Activated CD4-positive, CD25-positive, alpha-beta regulatory T cell treated with anti-CD3 and anti-CD28 coated beads, Interleukin-2, amount 50 U/mL, for 72 hours (primary cell): ENCODE data around the gene CNGA3.
"Not testable (repeated sequence)": the region's sequence is repeated elsewhere in the genome, so short reads cannot be mapped to it uniquely, and the experiment has no call there.

Experiments used
- DNase-seq: peaks from one replicate; pipeline ENCODE4 v3.0.0; 2021

CNGA3 gene

DNA sequence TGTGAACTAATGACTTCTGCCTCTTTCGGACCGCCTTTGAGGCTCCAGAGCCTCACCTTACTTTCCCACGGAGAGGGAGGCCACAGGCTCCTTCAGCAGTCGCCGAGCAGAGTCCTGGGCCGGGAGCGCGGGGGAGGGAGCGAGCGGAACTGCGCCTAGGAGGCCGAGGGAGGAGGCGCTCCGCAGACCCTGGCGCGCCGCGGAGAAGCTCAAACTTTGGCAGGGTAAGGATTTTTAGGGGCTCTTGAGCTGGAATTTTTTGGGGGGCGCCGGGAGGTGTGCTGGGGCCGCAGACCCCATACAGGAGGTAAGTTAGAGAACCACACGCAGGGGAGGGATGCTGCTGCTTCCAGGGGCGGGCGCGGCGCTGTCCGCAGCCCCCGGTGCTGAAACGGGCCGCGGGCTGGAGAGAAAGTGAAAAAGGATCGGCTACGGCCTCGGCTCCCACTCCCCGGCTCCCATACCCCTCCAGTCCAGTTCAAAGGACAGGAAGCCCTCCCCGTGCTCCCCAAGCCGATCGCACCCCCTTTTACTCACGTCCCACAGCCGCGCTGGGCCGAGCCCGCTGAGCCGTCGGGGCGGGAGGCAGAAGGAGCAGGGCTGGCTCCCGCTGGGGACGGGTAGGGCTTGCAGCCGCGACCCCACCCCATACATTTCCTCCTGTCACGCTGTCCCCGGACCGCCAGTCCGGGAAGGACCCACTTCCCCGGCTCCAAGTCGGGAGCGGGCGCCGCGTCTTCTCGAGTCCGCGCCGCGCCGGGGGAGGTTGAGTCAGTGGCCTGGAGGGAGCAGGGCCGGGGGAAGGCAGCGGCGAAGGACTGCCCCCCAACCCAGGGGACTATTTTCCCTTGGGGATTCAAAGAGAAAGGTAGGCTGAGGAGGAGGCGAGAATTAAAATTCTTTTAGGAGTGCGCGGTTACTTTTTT is at the start of gene CNGA3:
Gene CNGA3, plus strand, starts transcription at position 146 of the 926 bp plus-strand sequence. CDS start 23,520 bp downstream, outside the sequence.
- no peak for DNase-seq

DNA sequence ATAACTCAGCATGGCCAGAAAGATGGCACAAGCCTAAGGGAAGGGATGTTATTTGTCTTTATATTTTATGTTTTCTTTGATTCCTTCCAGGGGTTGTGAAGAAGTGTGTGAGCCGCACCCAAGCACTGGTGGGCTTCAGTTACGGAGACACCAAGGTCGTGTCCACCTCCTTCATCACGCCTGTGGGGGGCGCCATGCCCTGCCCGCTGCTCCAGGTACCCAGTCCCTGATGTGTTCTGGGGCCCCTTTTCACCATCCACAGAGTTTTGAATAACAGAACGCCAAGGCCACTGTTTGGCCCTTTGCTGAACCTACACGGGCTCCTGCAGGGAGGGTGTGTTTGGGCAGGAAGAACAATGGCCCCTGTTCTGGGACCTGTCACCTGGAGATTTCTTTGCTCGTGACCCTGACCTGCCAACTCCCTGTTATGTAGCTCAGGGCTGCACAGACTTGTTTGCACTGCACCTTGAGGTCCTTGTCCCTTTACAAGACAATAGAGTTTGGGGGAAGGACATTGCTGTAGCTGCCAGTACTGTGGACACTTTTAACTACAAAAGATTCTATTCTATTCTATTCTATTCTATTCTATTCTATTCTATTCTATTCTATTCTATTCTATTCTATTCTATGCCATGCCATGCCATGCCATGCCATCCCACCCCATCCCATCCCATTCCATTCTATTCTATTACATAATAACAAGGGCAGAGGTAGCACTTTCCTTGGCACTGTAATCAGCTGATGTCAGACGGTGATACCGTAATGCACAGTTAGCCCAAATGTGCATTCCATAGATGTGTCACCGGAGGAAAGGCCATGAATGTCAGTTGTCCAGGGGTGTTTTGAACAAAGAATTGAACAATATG is 48.2 kb upstream of the CNGA3 start:
- no peak for DNase-seq

DNA sequence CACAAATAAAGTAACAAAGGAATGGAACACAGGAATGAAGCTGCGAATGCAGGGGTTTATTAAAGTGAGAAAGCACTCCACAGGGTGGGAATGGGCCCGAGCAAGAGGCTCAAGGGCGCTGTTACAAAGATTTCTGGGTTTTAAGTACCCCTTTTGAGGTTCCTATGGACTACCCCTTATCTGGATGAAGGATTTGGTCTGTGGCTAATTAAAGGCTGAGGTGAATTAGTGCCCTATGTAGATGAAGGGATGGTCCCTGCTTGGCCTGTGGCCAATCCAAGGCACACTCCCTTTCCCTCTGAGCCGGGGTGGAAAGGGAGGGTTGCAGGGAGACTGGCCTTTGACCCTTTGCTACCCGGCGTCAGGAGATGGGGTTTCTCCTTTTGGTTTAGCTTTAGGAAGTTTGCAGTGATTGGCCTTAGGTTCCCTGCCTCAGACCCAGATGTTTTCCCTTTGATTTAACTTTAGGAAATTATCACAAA is 47.5 kb upstream of the CNGA3 start:
- no peak for DNase-seq

DNA sequence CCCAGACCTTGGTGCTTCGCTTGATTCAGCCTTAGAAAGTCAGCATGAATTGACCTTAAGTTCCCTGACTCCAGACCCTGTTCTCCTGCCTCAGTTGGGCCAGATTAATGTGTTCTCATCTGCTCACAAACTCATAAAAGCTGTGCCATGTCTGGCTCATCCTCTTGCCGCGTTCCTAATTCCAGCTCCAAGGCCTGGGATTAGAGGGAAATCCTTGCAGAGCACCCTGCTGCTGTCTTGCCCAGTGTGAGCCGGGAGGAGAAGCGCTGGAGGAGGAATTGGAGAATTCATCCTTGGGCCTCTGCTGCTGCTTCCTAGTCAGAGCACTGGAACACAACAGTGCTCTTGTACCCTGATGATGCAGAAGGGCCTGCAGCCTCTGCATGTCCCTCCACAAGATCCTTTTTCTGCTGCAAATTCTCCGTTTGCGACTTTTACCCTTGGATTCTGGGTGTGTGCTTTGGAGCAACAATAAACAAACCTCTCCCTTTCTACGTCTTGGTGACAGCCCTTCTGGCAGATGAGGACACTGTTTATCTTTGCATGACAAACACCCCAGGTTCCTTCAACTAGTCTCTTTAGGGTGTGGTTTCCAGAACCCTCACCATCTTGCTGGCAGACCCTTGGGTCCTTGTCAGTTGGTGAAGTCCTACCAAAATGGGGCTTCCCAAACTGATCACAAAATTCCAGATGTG is 46.9 kb upstream of the CNGA3 start:
- DNase-seq, result no peak

DNA sequence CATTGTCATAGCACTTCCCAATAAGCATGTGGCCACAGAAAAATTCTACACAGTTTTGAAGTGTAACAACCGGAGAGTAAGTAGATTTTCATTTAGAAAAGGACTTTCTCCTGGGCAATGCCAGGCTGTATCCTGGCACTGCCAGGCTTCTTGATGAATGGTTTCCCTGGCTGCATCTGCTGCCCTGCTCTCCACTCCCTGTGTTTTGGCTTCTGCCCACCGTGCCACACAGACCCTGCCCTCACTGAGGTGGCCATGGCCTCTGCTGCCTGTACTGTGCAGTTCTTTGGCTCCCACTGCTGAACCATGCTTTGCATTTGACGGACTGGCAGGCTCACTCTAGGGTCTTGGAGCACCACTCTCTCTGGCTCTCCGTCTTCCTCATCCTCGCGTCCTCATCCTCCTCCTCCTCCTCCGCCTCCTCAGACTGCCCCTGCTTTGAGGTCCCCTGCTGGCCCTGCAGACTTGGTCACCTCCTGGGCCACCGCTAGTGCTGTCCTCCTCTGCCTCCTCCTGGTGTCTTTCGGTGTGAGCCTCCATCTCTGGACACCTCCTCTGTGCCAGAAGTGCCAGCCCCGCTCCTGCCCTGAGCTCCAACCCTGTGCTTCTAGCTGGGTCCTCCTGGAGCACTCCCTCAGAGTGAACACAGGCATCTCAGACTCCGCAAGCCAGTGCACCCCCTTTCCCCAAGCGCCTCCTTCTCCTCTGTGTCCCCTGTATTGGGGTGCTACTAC is 45.9 kb upstream of the CNGA3 start:
- no peak for DNase-seq

DNA sequence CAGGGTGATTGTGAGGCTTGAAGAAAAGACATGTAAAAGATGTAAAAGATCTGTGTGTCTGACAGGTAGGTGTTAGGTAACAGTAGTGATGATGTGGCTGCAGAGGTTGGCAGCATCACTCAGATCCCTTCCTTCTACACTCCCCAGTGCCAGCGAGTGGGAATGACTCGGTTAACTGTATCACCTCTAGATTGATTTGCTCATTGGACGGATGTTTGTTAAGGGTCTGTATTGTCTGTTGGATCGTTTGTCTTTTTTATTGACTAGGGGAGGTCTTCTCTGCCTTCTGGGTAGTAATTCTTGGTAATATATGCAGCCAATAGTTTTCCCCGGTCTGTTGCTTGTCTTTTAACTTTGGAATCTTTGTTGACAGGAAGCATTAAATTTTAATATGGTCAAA is 44.8 kb upstream of the CNGA3 start:
- DNase-seq, result no peak

DNA sequence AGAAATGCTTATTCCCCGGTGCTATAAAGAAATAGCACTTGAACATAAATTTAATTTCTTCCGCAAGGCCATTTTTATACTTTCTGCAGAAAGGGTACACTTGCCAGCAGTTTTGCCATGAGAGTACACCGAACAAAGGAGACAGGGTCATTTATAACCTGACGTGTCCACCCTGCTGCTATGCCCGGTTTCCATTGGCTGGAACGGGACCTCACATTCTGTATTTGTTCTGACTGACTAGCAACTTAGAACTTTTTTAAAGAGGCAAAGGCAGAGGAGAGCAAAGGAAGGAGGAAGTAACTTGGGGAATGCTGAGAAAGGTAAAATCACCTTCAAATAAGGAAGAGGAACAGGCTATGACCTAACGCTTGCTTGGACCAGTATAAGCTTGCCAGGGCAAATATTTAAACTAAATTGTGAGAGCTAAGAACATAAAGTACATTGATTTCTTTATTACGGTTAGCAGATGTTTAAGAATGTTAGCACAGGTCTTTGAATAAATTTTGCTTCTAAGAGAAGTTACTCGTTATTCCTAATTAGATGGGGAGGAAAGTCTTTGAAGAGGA is 39.0 kb upstream of the CNGA3 start:
- DNase-seq, result not testable (repeated sequence)

DNA sequence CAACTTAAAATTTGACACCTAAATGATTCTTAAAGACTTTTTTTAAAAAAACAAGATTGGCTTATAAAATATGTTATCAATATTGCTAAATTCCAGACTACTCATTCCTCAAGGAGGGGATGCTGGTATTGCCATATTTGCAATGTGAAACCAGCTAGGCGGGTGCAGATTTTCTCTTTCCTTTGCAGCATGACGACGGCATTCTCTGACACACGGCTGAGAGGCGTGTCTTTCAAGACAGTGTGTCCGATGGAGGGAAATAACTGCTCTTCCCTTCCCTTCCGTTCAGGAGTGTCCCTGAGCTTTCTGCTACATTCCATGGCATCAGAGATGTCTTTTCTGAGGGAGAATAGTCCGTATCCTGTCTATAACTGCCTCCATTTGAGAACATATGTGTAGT is 38.2 kb upstream of the CNGA3 start:
- DNase-seq, result no peak

DNA sequence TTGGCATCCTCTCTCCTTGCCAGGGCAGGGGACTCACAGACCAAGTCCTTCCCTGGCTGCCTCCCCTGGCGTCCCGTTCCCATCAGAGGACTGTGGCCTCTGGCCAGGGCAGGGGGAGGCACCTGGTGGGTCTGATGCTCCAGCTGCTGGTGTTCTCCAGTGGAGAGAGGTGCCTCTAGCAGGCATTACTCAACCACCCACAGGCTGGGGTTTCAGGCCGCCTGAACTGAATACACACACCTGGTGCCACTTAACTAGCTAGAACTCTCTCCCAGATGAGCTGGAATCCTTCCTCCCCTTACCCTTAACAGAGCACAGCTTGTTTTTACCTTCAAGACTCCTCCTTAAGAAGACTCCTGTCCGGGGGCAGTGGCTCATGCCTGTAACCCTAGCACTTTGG is 37.7 kb upstream of the CNGA3 start:
- DNase-seq, result no peak

DNA sequence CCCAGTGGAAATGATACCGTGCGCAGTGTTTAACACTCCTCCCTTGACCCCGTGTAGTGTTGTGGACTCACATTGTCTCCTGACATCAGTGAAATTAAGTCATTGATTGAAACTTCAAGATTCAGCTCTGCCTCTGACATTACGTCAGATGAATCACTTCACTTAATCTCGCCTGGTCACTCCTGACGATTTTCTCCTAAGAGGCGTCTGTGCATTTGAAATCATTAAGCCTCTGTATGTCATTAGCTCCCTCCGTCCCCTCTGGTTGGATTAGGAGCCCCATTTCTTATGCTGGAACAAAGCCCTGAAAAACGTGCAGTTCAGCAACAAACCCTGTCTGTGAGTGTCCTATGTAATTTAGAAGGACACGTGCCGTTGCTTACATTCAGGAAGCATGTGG is 36.7 kb upstream of the CNGA3 start:
- DNase-seq, result no peak

DNA sequence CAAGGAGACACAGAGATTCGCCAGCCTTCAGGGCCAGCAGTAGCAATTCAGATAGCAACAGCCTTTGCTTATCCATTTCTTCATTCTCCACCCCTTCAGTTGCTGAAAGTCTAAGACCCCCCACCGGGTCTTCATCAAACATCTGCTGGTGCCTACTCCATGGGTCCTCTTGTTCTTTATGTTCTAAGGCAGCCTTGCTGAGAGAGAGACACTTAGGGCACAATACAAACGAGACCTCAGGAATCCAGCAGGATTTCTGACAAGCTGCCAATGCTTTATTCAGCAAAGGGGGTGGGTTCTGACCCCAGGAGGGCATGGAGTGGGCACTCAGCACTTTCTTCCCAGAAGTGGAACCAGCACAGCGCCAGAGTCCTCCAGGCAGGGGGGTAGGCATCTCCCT is 36.2 kb upstream of the CNGA3 start:
- no peak for DNase-seq

DNA sequence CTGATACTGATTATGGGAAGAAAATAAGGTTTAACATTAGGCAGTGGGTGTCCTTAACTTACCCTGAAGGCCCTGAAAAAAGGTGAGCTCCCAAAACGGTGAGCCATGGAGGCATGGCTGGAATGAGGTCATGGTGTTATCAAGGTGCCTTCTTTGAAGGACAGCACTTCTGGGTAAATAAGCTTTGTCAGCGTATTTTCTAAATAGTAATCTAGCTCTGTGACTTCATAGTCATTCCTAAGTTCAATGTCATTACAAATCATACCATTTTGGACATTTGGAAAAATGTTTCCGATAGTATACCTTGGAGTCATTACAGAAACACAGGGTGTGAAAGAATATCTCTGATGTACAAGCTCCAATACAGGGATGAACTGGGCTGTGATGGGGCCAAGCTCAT is 35.2 kb upstream of the CNGA3 start:
- DNase-seq, result no peak

DNA sequence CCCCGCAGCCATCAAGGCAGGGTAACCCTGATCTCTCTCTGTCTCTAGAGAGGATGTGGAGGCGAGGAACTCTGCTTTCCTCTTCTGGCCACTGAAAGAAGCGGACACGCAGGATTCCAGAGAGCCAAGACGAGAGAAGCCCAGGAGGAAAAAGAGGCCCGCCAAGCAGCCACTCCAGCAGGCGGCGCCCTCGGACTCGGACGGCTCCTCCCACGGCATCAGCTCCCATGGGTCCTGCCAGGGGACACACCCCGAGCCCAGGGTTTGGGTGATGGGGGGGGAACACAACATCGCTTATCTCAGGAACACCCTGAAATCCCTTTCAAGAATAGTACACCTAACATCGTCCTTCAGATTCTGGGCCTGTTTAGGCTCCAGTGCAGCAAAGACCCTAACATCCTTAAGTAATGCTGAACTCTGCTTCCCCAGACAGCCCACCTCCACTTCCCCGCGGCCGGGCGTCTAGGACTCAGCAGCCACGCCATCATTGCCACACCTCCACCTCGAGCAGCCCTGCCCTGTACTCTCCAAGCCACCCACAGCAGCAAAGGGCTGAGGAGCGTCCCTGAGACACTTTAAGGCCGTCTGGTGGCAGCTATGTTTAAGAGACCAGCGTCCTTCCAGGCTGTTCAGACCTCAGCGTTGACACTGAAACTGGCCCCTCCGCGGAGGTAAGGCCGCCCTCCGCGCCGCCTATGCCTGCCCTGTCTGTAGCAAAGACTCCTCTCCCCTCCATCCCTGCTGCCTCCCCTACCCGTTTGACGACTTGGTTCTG is 34.3 kb upstream of the CNGA3 start:
- no peak for DNase-seq

DNA sequence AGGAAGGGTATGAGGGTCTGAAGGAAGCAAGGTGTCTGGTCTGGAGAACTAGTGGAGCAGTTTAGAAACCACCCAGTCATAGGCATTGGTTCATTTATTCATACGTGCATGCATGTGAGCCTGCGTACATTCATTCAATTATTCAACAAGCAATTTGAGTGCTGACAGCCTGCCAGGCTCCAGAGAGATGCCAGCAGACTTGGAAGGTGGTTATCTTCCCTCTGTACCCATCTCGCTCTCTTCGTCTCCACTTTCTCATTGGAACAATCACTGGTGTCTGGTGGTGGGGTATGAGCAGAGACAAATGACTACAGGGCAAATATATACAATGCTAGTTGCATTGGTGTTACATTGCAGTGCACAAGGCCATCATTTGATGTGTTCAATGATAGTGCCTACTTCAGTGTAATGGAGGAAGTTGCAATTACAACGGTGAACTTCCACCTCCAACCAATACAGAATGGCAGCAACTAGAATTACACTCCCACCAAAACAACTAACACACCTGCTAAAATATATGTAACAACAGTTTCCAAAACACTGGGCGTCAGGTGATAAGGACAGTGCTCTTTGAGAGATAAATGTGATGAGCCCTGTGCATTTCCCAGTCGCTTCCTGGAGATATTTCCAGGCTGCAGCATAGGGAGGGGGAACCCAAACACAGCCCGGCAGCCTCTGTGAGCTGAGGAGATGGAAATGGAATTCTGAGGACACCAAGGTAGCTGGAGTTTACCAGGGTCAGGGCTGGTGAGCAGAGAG is 32.6 kb upstream of the CNGA3 start:
- no peak for DNase-seq

DNA sequence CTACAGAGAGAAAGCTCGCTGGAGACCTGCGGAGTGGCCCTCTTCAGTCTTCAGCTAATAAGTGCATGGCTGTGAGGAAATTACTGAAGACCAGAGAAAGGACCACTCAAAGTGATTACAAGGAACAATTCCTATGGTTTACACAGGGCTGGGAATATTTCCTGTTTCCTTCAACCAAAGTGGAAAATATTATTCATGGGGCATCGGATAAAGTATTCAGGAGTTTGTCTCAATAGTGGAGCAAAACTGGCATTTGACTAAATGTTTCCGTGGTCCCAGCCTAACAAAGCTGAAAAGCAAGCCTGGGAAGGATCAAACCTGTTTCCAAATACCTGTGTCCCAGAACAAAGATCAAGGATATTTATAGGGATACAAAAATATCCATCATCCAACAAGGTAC is 32.0 kb upstream of the CNGA3 start:
- no peak for DNase-seq

DNA sequence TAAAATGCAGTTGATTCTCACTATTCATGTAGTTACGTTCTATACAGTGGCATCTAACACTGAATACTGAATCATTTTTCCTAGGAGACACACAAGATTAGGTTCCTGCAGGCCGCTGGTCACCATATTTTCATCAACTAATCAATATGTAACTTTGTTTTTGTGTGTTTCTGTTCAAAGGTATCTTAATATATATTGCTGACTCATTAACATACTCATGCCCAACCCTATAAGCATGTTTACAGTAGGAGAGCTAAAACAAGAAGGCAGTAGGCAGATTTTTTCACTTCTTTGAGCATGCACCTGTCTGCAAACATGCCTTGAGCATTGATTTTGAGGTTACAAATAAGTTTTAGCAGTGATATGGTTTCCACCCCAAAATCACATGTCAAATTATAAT is 30.3 kb upstream of the CNGA3 start:
- no peak for DNase-seq

DNA sequence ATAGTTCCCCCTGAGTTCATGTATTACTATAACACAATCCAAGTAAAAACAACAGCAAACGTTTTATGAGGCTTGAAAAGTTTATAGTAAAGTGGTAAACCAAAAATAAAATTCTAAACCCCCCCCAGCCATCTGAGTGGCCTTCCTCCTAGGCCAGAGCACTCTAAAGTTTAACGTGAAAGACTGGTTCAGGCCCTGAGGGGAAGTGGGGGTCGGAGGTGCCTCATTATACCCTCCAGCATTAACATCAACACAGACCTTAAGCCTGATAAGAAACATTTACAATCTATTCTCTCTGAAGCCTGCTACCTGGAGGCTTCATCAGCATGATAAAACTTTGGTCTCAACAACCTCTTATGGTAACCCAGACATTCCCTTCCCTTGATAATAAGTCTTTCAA is 29.0 kb upstream of the CNGA3 start:
- no peak for DNase-seq

DNA sequence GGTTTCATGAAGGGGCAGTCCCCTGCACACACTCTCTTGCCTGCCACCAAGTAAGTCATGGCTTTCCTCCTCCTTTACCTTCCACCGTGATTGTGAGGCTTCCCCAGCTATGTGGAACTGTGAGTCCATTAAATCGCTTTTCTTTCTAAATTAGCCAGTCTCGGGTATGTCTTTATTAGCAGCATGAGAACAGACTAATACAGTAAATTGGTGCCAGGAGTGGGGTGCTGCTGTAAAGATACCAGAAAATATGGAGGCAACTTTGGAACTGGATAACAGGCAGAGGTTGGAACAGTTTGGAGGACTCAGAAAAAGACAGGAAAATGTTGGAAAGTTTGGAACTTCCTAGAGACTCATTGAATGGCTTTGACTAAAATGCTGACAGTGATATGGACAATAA is 26.1 kb upstream of the CNGA3 start:
- not testable (repeated sequence) for DNase-seq

DNA sequence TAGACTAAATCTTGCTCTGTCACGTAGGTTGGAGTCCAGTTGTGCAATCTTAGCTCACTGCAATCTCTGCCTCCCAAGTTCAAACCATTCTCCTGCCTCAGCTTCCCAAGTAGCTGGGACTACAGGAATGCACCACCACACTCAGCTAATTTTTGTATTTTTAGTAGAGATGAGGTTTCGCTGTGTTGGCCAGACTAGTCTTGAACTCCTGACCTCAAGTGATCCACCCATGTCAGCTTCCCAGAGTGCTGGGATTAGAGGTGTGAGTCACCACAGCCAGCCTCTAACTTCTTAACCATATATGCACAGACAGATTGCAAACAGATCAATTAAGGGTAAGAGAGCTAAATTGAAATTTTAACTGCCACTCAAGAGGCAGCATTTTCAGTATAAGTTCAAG is 22.1 kb upstream of the CNGA3 start:
- no peak for DNase-seq

DNA sequence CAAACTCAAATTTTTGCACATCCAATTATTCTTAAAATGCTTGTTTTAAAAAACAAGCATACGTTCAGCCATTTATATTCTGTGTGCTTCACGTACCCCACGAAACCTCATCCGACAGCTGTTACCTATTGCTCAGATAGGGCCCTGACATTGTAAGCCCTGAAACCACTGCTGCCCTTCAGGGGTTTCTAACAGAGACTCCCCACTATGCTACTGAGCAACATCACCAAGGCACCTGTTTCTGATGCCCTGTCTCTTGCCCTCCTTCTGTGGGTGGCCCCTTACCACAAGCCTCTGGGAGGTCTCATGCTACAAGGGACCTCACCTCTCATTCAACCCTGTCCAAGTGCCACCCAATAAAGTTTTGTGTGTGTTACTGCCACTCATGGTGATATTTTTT is 18.5 kb upstream of the CNGA3 start:
- DNase-seq, result no peak

DNA sequence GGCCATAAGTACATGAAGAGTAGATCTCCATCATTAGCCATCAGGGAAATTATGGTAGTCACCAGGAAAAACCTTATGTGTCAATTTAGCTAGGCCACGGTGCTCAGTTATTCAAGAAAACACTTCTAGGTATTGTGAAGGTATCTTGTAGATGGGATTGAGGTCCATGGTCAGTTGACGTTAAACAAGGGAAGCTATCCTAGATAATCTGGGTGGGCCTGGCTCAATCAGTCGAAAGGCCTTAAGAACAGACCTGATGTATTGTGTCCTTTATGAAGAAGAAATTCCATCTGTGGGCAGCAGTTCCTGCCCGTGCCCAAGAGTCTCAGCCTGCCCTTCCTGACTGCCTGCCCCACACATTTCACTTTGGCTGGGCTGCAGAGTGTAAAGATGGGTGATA is 16.7 kb upstream of the CNGA3 start:
- no peak for DNase-seq
